HUDEP-2 (cell line): Measurements from ENCODE around the gene ACTN1.

Source experiments
- DNase-seq, 76 experiments: peaks; one replicate each; lab custom pipeline; 2025; ENCODE audit not compliant: unreplicated experiment in 76 of 76; lab: John Stamatoyannopoulos, UW

The ACTN1 gene

GRCh38 chr14:68952531-68953195 is 26.4 kb downstream of the ACTN1 start:
- no peak for DNase-seq

GRCh38 chr14:68951800-68952530 is 27.1 kb downstream of the ACTN1 start:
- no peak for DNase-seq

DNA sequence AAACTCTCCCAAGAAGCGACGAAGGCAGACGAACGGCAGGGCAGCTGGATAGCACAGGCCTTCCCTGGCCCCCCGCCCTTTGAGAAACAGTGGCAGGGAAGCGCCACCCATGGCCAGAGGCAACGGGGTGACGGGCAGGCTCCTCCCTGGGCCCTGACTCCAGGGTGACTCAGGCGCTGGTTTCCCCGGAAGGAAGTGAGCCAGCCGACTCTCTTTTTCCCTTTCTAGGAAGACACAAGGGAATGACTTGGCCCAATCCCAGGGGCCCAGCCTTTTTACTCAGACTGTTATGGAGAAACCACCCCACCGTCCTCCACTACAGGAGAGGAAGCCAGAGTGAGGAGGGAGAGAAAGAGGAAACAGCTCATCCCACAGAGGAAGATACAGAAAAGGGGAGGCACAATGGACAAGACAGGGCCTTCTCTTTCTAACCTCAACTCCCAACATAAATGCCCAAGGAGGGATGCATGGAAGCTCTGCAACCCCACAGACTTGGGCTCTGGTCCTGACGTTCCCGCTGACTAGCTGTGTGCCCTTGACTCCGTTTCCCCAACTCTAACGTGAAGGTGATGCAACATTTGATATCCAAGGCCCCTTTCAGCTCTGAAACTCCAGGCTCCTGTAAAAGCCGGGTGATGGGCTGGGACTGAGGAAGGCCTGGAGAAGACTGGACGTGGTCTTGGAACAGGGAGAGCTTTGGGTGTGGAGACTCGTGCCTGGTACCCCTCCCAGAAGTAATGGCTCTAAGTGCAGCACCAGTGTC is 27.9 kb downstream of the ACTN1 start:
- no peak for DNase-seq

GRCh38 chr14:68950111-68950510 is 29.0 kb downstream of the ACTN1 start:
- no peak for DNase-seq

- no peak for DNase-seq
These were observed 29.5 kb downstream of the ACTN1 start for GRCh38 chr14:68949601-68949965.

GRCh38 chr14:68948686-68949600 is 30.2 kb downstream of the ACTN1 start:
- DNase-seq, result no peak

DNA sequence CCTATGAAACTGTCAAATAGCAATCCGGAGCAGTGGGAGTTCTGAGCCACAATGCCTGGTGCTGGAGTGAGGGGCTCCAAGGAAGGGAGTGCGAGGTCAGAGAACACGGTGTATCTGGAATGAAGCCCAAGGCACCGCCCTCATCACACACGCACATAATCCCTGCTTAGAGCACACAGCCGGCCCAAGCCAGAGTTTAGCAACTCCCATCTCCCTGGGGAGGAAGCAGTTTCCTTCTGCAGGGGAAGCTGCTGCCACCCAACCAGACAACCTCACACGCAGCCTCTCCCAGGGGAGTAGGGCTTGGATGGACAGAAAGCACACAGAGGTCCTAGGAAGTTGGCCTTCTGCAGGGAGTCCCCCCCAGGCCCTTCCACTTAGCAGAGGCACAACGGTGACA is 31.3 kb downstream of the ACTN1 start:
- no peak for DNase-seq

GRCh38 chr14:68946489-68946822 is 32.6 kb downstream of the ACTN1 start:
- no peak for DNase-seq

DNA sequence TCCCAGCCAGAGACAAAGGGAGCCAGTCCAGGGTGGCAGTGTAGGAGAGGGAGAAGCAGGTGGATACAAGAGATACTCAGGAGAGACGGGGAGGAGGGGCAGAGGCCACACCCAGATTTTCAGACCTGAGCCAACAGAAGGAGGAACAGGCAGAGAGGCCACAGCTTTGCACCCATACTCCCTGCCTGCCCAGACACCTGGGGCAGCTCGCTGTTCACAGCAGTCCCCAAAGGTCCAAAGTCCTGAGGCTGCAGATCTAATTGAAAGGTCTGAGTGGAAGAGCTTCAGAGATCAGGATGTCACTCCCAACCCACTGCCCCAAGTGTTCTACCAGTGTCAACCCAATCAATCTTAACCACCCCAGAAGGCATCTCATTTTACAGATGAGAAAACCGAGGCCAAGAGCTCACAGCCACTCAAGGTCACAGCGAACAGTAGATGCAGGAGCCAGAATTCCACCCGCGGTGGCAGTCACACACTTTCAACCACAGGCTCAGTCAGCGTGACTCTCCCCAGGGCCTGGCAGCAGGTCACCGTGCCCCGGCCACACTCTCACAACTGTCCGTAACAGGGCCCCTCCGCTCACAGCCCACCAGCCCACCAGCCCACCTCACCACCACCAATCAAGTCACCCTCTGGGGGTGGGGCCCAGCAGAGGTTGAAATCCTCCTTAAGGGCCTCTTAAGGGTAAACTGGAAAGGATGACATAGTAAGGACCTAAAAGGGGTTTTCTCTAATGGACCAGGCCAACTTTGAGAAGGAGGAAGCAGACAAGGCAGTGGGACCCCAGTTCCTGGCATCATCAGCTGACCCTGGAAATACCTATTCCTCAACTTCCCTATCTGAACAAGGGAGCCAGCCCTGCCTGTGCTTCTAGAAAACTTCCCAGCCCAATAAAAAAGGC is 33.3 kb downstream of the ACTN1 start:
- no peak for DNase-seq

DNA sequence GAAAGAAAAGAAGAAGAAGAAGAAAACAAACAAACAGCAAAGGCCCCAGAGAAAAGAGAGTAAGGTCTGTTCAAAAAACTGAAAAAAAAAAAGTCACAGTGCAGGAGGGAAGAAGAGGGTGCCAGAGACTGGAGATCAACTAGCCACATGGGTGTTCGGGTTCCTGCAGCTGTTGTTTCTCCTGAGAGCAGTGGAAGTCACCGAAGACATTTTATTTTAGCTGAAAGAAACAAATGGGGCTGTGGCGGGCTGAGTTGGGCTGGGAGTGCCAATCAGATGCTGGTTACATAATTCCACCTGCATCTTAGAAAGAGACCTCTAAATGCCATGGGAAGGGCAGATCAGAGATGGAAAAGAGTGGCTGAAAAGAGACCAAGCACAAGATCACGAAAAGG is 33.9 kb downstream of the ACTN1 start:
- no peak for DNase-seq

DNA sequence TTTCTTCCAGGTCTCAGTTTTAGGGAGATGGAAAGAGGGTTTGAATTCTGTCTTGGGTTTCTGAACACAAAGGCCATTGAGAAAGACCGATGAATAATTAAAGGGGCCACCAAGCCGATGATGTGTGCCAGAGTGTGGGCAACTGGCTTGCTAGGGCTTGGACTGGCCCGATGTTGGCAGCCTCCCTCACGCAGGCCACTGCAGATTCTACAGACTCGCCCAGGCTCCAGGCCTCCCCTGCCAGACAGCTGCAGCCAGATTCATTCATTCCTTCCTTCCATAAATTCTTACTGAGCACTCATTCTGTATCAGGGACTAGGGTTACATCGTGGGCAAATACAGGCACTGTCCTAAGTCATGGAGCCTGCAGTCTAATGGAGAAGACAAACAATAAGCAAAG is 34.9 kb downstream of the ACTN1 start:
- DNase-seq, result no peak

- no peak for DNase-seq
These were observed 36.0 kb downstream of the ACTN1 start for GRCh38 chr14:68943107-68943506.

GRCh38 chr14:68942296-68943035 is 36.6 kb downstream of the ACTN1 start:
- no peak for DNase-seq

GRCh38 chr14:68941820-68942219 is 37.3 kb downstream of the ACTN1 start:
- DNase-seq, result peak in 1 of 76 experiments; percentile 6

DNA sequence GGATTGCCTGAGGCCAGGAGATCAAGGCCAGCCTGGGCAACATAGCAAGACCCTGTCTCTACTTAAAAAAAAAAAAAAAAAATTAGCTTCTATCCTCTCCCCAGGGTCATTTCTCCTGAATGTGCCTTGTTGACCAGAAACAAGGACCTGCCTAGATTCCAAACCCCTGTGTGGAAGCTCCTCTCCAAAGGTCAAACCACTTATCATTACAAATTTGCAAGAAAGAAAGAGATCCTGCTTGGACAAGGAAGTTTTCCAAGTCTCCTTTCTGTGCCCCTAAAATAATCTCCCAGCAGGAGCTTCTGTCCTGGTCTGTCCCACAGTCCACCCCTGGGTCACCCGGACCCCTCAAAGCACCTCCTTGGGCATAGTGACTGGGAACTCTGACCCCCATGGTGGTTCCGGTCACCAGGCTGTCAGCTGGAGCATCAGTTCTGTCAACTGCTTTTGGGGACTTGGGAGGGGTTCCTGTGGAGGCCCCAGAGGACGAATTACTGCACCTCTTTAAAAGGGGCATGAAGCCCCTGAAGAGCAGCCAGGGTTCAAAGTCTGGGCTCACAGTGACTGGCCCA is 38.4 kb downstream of the ACTN1 start:
- DNase-seq, result no peak

DNA sequence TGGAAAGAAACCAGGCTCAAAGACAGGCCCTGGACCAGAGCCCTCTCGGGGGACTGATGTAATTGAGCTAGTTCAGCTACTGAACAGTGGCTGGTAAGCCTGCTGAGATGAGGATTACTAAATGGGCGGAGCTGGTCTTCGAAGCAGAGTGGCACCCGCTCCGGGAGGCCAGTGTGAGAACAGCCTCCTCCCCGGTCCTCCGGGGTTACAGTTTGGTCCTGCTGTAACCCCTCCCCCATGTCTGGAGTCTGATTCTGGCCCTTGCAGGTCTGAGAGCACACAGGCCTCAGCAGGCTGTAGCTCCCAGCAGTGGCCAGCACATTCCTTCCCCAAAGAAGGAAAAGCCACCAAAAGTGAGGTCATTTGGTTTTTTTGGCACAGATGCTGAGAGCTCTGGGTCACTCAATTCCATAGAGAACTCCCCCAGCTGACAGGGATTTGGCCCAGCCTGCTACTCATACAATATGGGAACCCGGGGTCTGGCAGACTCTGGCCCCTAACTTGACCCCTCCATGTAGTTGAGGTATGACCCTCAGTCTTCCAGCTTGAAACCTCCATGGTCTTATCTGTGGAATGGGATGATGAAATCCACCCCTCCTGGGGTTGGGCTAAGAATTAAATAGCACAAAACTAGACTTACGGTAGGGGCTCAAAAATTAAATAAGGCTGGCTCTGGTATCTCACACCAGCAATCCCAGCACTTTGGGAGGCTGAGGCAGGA is 39.0 kb downstream of the ACTN1 start:
- no peak for DNase-seq

GRCh38 chr14:68939181-68939892 is 39.8 kb downstream of the ACTN1 start:
- no peak for DNase-seq
